HG02678 (cell line): Measurements from ENCODE around the gene DTD1.

Source experiments
- ATAC-seq: cut with Tn5 transposase; IDR thresholded peaks from one replicate; pipeline ENCODE4 v1.9.1; 2021; ENCODE audit warnings: mild to moderate bottlenecking, moderate library complexity; ENCODE audit not compliant: unreplicated experiment

DTD1 gene

DNA sequence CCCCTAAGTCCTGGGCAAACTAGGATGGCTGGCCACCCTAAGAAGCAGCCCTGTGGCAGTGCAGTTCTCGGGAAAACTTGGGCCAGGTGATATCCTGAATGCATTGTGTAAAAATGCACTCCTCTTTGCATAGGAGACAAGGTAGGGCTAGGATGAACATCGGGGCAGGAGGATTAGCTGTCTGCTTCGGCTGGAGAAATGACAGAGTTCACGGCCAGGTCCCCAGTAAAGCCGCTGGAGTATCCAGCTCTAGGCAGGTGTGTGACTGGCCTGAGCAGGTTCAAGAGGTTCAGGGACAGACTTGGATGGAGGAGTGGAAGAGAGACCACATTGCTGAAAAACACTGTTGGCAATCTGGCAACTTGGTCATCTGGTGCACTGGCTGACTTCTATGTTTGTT is 26.4 kb downstream of the DTD1 start:
- ATAC-seq: no peak

DNA sequence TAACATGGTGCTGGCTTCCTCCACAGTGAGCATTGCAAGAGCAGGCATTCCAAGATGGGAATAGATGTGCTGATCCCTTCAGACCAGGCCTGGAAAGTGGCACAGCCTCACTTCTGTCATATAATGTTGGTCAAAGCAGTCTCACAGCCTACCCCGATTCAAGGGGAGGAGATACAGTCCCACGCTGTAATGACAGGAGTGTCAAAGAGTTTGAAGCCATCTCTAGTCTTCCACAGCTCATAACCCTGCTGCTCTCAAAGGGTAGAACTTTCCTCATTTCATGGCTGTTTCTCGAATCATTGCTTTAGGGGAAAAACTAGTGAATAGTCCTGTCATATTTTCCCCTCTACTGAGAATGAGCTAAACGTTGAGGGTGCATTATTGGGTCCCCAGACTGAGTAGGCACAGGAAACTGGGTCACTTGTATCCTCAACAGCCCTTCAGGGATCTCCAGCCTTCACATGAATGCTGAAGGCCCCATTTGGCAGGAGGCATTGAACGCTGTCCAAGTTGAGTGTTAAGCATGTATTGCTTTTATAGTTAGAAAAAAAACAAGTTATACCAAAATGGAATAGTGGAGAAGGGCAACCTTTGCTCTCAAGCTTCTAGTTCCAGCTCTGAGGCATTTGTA is 27.3 kb downstream of the DTD1 start:
- no peak for ATAC-seq

DNA sequence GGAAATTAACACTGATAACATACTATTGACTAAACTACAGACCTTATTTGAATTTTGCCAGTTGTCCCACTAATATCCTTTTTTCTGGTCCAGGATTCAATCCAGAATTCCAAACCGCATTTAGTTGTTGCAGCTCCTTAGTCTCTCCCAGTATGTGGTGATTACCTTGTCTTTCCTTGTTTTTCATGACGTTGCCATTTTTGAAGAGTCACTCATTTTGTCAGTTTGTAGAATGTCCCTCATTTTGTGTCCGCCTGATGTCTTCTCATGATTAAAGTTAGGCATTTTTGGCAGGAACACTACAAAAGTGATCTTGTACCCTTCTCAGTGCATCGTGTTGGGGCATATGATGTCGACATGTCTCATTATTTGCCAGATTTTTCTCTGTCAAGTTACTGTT is 33.1 kb downstream of the DTD1 start:
- ATAC-seq: no peak

DNA sequence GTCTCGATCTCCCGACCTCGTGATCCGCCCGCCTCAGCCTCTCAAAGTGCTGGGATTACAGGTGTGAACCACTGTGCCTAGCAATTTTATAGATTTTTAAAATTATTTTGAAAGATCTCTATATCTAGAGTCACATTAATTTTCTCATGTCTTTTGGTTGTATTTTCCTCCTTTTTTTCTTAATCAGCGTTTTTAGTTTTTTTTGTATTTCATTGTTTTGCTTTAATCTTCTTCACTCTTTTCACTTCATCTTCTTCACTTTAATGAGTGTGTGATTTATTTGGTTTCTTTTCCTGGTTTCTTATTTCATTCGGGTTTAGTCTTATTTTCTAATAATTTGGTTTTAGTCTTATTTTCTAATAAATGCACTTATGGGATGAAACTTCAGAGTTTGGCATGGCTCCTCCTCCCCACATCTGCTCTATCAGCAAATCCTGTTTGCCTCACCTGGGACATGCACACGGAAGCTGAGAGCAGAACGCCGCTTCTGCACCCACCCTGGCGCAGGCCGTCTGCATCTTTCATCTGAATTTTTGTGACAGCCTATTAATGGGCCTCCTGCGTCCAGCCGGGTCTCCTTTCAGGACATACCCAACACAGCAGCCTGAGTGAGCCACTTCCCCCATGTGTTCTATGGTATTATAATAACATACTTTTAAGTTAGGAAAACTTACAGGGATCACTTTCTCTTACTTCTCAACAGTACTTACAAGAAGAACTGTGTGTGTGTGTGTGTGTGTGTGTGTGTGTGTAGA is 35.5 kb downstream of the DTD1 start:
- no peak for ATAC-seq

DNA sequence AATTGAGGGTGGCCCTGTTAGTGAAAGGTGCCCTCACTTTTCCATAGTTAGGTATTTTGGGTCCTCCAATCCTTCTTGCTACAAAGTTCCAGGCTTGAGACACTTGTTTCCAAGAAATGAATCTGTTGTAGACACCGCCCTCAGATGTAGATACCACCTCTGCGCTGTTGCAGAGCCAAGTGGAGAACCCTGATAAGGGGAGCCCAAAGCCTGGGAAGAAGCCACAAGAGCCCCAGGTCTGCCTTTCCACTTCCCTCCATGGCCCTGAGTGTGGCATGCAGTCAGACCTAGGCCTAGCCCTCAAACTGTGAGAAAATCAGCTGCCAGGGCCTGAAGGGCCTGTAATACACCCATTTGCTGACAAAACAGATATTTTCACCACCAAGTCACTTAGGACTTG is 37.1 kb downstream of the DTD1 start:
- no peak for ATAC-seq

DNA sequence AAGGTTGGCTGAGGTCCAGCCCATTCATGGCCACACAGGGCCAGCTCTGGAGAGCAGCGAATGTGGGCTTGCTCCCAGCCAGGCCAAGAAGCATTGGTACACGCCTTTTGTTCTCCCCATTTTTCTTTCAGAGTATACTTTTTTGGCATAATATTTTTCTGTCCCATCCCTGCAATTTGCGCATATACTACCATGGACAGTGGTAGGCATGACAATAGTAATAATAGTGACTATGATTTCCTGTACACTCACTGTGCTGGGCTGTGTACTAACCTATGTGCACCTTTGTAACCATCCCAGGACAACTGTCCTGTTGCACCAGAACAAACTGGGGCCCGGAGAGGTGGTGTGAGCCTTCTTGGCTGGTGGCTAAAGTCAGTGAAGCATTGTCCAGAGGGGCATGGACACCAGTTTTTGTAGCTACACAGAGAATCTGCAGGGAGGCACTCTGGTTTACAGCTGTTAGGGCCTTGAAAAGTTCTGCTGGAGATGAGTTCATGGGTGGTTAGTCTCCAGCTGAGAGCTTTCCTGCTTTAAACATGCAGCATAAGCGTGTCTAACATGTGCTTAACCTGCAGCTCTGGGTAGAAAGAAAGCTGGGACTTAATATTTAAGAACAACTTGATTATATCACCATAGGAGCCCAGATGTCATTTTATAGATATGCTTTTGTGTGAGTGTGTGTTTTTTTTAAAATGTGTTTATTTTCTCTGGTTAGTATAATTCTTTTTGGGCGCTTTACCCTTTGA is 38.2 kb downstream of the DTD1 start:
- ATAC-seq: no peak

DNA sequence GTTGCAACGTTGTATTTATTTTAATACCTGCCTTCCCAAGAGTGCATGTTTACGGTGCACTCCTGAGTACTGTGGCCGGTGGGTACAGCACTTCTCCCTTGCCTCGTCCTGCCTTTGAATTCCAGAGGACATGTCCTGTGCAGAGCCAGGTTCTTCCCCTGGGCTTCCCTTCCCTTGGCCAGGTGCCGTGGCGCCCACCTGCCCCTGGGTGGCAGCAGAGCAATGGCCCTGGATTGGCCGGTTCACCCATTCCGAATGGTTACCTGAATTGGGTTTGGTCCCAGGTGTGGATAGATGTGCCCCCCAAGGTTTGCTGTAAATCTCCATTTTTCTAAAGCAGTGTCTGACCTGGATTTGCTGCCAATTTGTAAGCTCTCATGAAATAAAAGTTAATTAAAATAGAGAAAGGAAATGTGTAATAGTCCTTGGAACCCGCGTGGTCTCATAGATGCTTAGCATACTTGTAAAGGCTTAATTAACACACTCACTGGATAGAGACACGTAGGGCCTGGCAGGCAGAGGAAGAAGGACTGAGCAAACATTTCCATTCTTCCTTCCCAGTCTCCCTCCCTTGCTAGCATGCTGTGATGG is 40.6 kb downstream of the DTD1 start:
- no peak for ATAC-seq

DNA sequence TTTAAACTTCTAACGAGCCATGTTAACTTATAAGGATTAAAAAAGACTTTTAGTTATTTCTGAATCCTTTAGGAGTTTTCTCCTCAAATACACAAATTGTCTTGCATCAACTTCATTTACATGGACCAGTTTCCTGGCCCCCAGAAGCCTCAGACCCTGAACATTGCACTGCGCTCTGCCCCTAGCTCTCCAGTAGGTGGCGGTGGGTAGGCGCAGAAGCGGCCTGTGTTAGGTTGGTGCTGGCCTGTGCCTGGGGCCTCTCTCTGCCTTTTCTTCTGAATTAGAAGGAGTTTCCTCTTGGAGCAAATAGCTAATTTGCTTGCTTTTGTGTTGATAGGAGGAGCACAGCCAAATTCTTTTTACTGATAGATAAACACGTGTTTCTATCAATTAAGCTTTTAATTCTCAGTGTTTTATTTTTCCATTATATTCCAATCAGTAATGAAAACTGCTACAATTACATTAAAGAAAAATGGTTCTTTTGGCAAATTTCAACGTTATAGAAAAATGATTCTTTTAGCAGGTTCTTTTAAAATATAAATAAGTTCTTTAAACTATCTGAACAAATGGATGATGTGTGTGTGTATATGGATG is 44.4 kb downstream of the DTD1 start:
- ATAC-seq: peak; percentile 92

DNA sequence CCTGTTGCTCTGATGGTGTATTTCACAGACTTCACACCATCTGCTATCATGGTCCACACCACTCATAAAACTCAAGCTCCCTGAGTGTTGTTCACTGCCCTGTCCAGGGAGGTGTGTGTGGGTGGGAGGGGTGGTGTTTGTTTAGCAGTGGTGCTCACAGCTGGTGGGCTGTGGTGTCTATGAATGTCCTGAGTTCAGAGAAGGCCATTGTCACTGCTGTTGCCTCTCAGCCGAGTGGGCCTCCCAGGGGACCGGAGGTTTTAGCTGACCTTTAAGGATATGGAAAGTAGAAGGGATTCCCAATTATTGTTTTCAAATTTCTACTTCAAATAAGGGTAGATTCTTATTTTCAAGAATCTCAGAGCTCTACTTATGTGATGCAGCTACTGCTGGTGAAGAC is 45.6 kb downstream of the DTD1 start:
- no peak for ATAC-seq

DNA sequence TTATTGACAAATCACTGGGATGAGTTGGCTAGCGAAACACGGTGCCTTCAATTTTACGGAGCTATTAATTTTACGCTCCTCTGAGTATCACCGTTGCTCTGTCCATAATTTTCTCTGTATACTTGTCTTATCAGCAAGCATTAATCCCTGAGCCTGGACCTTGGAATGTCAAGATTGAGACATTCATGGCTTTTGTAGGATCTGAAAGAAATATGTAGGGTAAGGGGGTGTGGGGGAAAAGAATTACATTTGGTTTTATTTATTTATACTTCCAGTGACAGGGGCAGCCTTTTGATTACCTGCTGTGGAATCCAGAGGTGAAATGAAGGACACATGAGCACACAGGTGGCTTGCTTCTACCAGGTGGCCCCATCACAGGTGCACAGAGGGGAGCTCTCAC is 46.6 kb downstream of the DTD1 start:
- ATAC-seq: no peak

DNA sequence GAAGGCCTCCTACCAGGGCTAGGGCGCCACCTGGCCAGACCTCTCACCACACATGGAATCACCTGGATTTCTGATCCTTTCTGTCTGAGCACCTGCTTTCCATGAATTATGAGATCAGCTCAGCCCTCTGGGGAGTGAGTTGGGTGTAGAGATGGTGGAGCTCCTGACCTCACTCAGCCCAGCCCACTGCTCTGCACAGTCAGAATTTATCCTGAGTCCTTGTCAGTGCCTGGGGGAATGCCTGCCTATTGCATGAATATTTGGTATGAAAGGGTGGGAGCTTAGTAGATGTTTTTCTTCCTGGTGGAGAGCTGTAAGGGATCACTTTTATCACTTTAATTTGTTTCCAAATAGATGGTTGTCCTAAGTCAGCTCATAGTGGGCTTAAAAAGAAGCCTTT is 47.5 kb downstream of the DTD1 start:
- no peak for ATAC-seq

DNA sequence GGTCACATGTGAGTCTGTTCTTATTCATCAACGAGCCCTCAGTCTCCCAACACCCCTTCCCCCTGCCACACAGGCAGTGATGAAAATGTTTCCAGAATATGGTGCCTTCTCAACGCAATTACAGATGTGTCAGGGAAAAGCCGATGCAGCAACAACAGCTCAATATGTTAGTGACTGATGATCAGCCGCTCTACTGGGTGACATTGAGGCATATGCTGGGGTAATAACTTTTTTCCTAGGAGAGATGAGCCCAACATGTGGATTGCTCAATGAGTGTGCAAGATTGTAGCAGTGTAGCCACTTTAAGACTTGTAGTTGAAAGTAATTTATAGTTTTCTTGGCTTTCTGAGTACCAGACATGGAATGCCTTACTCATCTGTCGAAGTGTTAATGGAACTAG is 49.4 kb downstream of the DTD1 start:
- ATAC-seq: no peak

DNA sequence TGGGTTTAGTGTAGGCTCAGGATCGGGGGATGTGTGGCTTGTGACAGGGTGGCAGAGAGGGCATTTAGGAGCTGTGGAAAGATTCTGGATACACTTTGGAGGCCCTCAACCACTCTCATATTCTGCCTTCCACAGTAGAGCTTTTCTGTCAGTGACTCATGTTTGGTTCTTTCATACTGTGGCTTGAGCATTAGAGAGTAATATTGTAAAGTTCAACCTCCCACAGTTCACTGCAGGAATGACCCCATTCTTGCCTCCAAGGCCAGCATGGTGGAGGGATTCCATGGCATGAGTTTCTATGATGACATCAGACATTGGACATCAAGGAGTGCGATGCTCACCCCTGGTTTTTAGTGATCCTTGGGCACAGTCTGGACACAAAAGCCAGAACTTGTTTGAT is 50.9 kb downstream of the DTD1 start:
- no peak for ATAC-seq

DNA sequence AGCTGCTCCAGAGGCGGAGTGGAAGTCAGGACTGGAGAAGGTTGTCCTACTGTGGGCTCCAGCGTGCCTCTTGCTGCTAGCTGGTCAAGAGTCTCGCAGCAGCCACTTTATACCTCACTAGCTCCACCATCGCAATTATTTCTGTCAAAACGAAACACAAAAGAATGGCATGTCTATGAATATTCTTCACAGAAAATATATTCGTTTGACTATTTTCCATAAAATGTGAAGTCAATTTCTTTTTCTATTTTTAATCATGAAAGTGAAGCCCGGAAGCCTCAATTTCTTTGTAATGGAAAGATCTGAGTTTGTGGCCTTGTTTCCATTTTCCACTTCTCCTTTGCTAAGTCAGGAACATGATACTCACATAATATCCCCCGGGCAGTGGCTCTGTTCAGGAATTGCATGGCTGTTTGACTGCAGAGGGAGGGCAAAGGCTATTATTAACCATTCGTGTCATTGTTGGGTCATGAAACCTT is 51.7 kb downstream of the DTD1 start:
- no peak for ATAC-seq

DNA sequence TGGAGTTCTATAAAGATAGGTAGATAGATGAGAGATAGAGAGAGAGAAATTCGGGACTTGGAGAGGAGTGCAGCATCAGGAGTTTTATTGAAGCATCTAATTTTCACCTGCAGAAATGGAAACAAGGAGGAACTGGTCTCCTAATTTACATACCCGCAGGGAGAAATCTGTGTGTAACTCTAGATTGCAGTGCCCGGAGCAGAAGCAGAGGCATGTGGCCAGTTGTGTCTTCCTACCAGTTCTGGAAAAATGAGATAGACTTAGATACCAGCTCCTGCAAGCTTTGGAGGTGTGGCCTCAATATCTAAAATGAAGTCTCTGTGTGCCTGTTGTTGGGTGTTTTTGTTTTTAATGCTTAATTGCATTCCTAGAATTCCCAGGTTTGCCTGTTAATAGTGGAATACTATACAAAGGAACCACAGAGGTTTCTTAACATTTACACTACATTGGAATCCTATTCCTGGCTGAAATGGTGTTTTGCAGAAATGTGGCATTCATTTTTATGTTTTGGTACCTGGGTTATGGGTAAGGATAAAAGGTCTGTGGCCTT is 57.4 kb downstream of the DTD1 start:
- ATAC-seq: no peak

DNA sequence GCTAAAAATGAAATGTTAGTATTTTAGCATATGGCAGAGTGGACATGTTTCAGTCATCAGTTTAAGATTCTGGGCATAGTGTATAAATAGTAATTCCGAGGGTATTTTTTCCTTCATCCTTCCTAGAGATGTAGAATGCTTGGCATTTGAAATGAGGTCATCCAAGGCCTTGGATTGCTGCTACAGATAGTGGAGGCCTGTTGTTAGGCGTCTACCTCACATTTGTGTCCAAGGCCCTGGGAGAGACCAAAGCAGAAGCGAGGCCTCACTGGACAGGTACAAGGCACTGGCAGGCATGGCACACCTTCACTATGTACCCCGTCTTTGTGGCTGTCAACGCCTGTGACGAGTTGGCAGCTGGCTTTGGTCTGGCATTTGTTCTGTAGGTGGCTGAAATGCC is 58.0 kb downstream of the DTD1 start:
- no peak for ATAC-seq

DNA sequence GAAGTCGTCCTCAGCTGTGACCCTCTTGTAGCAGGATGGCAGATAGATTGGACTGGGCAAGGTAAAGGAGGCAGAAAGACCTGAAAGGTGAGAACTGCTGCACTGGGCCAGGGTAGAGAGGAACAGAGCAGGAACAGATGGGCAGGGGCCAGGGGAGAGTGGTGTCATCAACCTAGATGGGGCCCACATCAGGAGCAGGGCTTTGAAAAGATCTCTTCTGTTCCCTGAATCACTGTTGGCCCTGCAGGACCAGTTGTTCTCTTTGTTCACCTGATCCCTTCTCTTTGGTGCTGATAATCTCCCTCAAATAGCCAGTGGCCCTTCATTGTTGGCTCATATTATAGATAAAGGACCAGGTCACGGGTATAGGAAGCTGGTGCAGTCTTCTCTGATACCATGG is 59.9 kb downstream of the DTD1 start:
- ATAC-seq: no peak

DNA sequence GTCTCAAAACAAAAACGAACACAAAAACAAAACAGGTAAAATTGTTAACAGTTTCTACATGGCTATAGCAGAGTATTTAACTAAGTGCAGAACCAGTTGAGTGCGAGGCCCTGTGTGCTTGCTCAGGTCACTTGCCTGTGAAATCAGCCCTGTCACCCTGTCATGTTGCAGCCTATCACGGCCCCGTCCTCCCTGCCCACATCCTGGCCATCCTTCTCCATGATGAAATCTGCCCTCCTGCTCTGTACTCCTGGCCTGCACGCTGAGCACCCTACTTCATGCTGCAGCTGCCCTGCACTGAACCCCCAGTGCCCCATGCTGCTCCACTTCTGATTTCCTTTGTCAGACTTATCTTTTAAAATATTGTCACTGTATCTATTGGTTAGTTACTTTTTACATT is 62.4 kb downstream of the DTD1 start:
- no peak for ATAC-seq

DNA sequence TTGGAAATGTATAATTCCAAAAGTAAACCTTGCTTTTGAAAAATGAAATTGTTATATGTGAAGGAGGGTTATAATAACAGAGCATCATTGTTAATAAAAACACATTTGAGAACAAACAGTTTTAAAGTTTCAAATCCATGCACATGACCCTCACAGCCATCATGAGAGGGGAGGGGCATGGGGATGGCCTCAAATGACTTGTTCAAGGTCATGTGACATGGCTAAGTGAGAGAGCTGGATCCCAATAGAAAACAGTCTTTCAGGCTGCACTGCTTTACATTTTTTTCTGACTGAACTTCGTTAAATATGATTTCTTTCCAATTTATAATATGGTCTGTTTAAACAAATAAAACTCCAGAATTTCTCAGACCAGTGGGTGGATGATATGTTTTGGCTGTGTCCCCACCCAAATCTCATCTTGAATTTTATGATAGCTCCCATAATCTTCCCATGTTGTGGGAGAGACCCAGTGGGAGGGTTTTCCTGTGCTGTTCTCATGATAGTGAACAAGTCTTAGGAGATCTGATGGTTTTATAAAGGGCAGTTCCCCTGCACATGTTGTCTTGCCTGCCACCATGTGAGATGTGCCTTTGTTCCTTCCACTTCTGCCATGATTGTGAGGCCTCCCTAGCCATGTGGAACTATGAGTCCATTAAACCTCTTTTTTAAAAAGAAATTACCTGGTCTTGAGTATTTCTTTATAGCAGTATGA is 66.0 kb downstream of the DTD1 start:
- no peak for ATAC-seq

DNA sequence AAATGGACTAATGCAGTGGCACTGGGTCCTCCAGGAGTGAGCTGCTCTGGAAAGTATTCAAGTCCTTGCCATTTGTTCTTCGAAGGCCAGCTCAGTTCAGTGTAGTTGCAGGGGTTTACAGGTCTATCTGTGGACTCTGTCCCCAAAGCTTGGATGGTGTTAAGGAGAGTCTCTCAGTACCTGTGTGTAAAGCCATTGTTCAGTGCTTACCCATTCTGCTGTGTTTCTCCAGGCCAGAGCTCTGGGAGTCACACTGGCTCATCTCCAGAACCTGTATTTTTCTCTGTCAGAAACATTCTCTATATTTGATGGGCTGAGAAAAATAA is 66.6 kb downstream of the DTD1 start:
- ATAC-seq: no peak

DNA sequence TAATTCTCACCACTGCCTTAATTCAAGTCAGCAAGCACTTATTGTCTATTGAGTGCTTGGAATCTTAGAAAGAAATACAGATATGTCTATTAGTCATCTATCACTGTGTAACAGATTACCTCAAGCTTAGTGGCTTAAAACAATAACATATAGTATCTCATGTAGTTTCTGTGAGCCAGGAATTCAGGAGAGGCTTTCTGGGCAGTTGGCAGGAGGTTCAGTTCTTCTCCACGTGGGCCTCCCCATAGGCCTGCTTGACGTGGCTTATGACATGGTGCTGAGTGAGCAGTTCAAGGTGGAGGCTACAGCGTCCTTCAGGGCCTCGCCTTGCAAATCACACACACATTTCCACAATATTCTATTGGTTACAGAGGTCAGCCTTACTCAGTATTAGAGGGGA is 69.7 kb downstream of the DTD1 start:
- ATAC-seq: no peak
